IMR-90 (cell line): ENCODE measurements around the gene FBXL19. TPM values are rescaled to one million over a fixed set of nuclear protein-coding genes. Genes with fewer than 3 reads are reported as not detected.

ENCODE experiments used
- CEBPB ChIP-seq: IDR thresholded peaks from 2 replicates; pipeline ENCODE4 v1.6.1; 2012; ENCODE audit warnings: low read depth, low read length, improper control_type of control experiment
- FOS ChIP-seq: fragments of 150-350 bp; IDR thresholded peaks from 2 replicates; pipeline ENCODE4 v1.6.1; 2016; ENCODE audit warnings: low read depth, low read length
- NFE2L2 ChIP-seq: fragments of 150-350 bp; IDR thresholded peaks from 2 replicates; pipeline ENCODE4 v1.6.1; 2016; ENCODE audit warnings: low read depth, mild to moderate bottlenecking, low read length
- RCOR1 ChIP-seq: IDR thresholded peaks from 2 replicates; pipeline ENCODE4 v1.6.1; 2012; ENCODE audit warnings: mild to moderate bottlenecking, low read length, improper control_type of control experiment; ENCODE audit not compliant: insufficient replicate concordance
- polyA plus RNA-seq, 3 experiments: library from polyadenylated mRNA; depleted of rRNA; stranded (reverse); fragments of >200 nt; gene quantifications; 2 replicates each; pipeline ENCODE4 v1.2.3, GENCODE V29; 2012; ENCODE audit warnings: low replicate concordance in 1 of 3
- total RNA-seq: library from RNA; depleted of rRNA; stranded (reverse); fragments of >200 nt; gene quantifications from 2 replicates; pipeline ENCODE4 v1.2.3, GENCODE V29; 2012

FBXL19 gene
- total and polyA plus RNA-seq, 2 of the 4 experiments (the other 2 are of a cell fraction), result 5.0 to 13.8 TPM

- TF ChIP-seq NFE2L2 (no peak), RCOR1 (peak; percentile 34), FOS (no peak), CEBPB (no peak)
Observed at GRCh38 chr16:30874821-30875717, 48.3 kb upstream of the FBXL19 start (continued).
